PC-9 (cell line): ENCODE results near the gene DELE1. TPM values are rescaled to one million over a fixed set of nuclear protein-coding genes. Genes with fewer than 3 reads are reported as not detected.

Source experiments
- BruUV-seq: library from RNA; stranded (reverse); fragments of 400-500 nt; replicated peaks from 2 replicates; lab custom pipeline; 2021; lab: Mats Ljungman, UMichigan
- CTCF ChIA-PET: fragments of 300-600 bp; sonication (Branson Sonifier 250); formaldehyde crosslinking; loops from one replicate; lab custom pipeline; 2022; ENCODE audit warnings: antibody characterized with exemption; lab: Charles Lee
- POLR2A ChIA-PET: fragments of 300-600 bp; sonication (Branson Sonifier 250); formaldehyde crosslinking; loops from one replicate; lab custom pipeline; 2022; ENCODE audit warnings: antibody characterized with exemption; ENCODE audit not compliant: unreplicated experiment; lab: Charles Lee
- DNase-seq, 2 experiments: peaks; one replicate each; pipeline versions ENCODE4 v3.0.0 to v3.0.0-alpha.2; 2015 to 2022; ENCODE audit warnings: mixed read lengths in 1 of 2
- H2AFZ ChIP-seq: fragments of 200-600 bp; sonication (generic); 2 replicates; pipeline ENCODE4 v1.8.1; 2017; ENCODE audit warnings: antibody characterized with exemption
- H3F3A ChIP-seq: fragments of 200-600 bp; sonication (generic); 2 replicates; pipeline ENCODE4 v1.8.1; 2017; ENCODE audit warnings: antibody characterized with exemption, mild to moderate bottlenecking, low read depth; ENCODE audit not compliant: insufficient read depth
- H3K27ac ChIP-seq: fragments of 200-600 bp; sonication (generic); 2 replicates; pipeline ENCODE4 v1.6.1; 2016; ENCODE audit warnings: mixed run types
- H3K27me3 ChIP-seq: fragments of 200-600 bp; sonication (generic); 2 replicates; pipeline ENCODE4 v1.6.1; 2016; ENCODE audit warnings: low read depth, mixed run types; ENCODE audit not compliant: insufficient read depth
- H3K36me3 ChIP-seq: fragments of 200-600 bp; sonication (generic); 2 replicates; pipeline ENCODE4 v1.6.1; 2016; ENCODE audit warnings: low read depth, mixed run types
- H3K4me1 ChIP-seq: fragments of 200-600 bp; sonication (generic); replicated peaks from 2 replicates; pipeline ENCODE4 v1.6.1; 2016; ENCODE audit warnings: mixed run types; ENCODE audit not compliant: insufficient read depth
- H3K4me2 ChIP-seq: fragments of 200-600 bp; sonication (generic); 2 replicates; pipeline ENCODE4 v1.6.1; 2017; ENCODE audit warnings: mixed run types
- H3K4me3 ChIP-seq: fragments of 200-600 bp; sonication (generic); 2 replicates; pipeline ENCODE4 v1.6.1; 2016; ENCODE audit warnings: mixed run types
- H3K79me2 ChIP-seq: fragments of 200-600 bp; sonication (generic); 2 replicates; pipeline ENCODE4 v1.6.1; 2017; ENCODE audit warnings: low read depth, mixed run types
- H3K9me2 ChIP-seq: fragments of 200-600 bp; sonication (generic); 2 replicates; pipeline ENCODE4 v1.8.1; 2017; ENCODE audit warnings: mild to moderate bottlenecking; ENCODE audit not compliant: insufficient read depth
- H3K9me3 ChIP-seq: fragments of 200-600 bp; sonication (generic); 2 replicates; pipeline ENCODE4 v1.8.1; 2016; ENCODE audit warnings: low read depth; ENCODE audit not compliant: insufficient read depth
- H4K20me1 ChIP-seq: fragments of 200-600 bp; sonication (generic); 2 replicates; pipeline ENCODE4 v1.8.1; 2017; ENCODE audit not compliant: insufficient read depth
- CTCF ChIP-seq: fragments of 200-600 bp; sonication (generic); conservative IDR thresholded peaks from 2 replicates; pipeline ENCODE4 v1.6.1; 2017; ENCODE audit warnings: mixed run types, antibody characterized with exemption, mild to moderate bottlenecking, moderate library complexity
- EZH2 ChIP-seq: fragments of 200-600 bp; sonication (generic); IDR thresholded peaks from 2 replicates; pipeline ENCODE4 v1.8.0; 2017; ENCODE audit warnings: antibody characterized with exemption, low read depth
- intact Hi-C: fragments of 100-400 bp; cut with micrococcal nuclease; formaldehyde crosslinking; loops from one replicate; pipeline ENCODE4 v1.10.0; 2022; ENCODE audit not compliant: unreplicated experiment
- total RNA-seq: library from RNA; stranded (reverse); gene quantifications from 2 replicates; pipeline ENCODE4 v1.2.3, GENCODE V29; 2021

Gene DELE1
- total RNA-seq, 1 experiment from 2014 or later: 80.8 TPM

DNA sequence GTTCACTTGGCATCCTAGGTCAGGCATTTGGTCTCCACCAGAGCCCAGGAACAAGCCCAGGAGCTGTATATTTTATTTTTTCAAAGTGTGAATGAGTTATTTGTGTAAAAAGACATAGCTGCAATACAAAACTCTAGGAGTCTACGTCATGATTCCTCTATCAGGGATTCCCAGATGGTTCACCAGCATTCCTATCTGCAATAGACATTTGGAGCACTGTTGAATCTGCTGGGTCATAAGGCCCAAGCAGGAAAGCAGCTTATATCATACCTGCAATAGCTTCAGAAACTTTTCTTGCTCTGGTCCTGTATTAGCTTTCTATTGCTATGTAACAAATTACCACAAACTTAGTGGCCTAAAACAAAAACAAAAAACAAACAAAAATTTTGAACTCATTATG, 16.7 kb upstream of the DELE1 start:
- DNase-seq: no peak
- Histone ChIP-seq H3F3A (0 out of 2 replicates have a peak, but pooled peaks cover 5% of the 10 kb centered on the region), H3K9me3 (no peaks in the 10 kb centered on the region), H3K27ac (no peak overlapping the region), H3K36me3 (no peaks in the 10 kb centered on the region), H3K4me1 (no peaks in the 10 kb centered on the region), H3K4me2 (no peak overlapping the region), H4K20me1 (no peaks in the 10 kb centered on the region), H3K27me3 (no peaks in the 10 kb centered on the region), H3K9me2 (no peaks in the 10 kb centered on the region), H2AFZ (no peak overlapping the region), H3K79me2 (no peaks in the 10 kb centered on the region), H3K4me3 (no peak overlapping the region)
- intact Hi-C loops: no loop called here
- ChIA-PET POLR2A (no interaction called here), CTCF (no interaction called here)
- TF ChIP-seq CTCF: no peak
- no peak for TF ChIP-seq EZH2
- no TSS peak for BruUV-seq

- H3K9me2 ChIP-seq: no peaks in the 10 kb centered on the region
- H3K4me1 ChIP-seq: no peaks in the 10 kb centered on the region
- TF ChIP-seq EZH2 (no peak), CTCF (no peak)
- H3K79me2 ChIP-seq: no peaks in the 10 kb centered on the region
- ChIA-PET CTCF (no interaction called here), POLR2A (interaction anchor here (0.6 kb wide), 1 partner anchor 164 kb away, joined by 3 read pairs; no protein-coding TSS in a partner anchor)
- no peaks in the 10 kb centered on the region for H4K20me1 ChIP-seq
- no peak overlapping the region for H3K27ac ChIP-seq
- H3K27me3 ChIP-seq: no peaks in the 10 kb centered on the region
- no peak overlapping the region for H3K4me2 ChIP-seq
- H2AFZ ChIP-seq: no peak overlapping the region
- no peak overlapping the region for H3K4me3 ChIP-seq
- no peaks in the 10 kb centered on the region for H3K9me3 ChIP-seq
- no peaks in the 10 kb centered on the region for H3K36me3 ChIP-seq
- H3F3A ChIP-seq: 0 out of 2 replicates have a peak, but pooled peaks cover 5% of the 10 kb centered on the region
- intact Hi-C loops: no loop called here
- DNase-seq: no peak
- no TSS peak for BruUV-seq
Observed at GRCh38 chr5:141908796-141909195, 14.9 kb upstream of the DELE1 start.

DNA sequence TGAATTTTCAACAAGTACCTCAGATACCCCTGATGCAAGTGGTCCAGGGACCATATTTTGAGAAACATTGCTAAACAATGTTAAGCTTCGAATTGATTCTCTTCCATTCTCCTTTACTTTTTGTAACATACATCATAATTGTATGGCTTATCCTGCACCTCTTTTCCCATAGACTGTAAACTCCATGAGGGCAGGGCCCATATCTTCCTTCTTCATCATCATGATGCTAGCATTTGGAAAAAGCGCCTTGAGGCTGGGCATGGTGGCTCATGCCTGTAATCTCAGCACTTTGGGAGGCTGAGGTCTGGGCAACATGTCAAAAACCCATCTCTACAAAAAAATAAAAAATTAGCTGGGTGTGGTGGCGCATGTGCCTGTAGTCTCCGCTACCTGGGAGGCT, 14.5 kb upstream of the DELE1 start:
- Histone ChIP-seq H3K9me2 (no peaks in the 10 kb centered on the region), H3F3A (0 out of 2 replicates have a peak, but pooled peaks cover 5% of the 10 kb centered on the region), H3K4me1 (no peaks in the 10 kb centered on the region), H3K79me2 (no peaks in the 10 kb centered on the region), H3K4me2 (no peak overlapping the region), H2AFZ (no peak overlapping the region), H3K4me3 (no peak overlapping the region), H3K27me3 (no peaks in the 10 kb centered on the region), H3K9me3 (no peaks in the 10 kb centered on the region), H4K20me1 (no peaks in the 10 kb centered on the region), H3K36me3 (no peaks in the 10 kb centered on the region), H3K27ac (no peak overlapping the region)
- no peak for DNase-seq
- CTCF ChIA-PET: no interaction called here
- POLR2A ChIA-PET: interaction anchor here (0.6 kb wide), 1 partner anchor 164 kb away, joined by 3 read pairs; no protein-coding TSS in a partner anchor
- TF ChIP-seq CTCF (no peak), EZH2 (no peak)
- BruUV-seq: no TSS peak
- intact Hi-C loops: no loop called here
